Measurements from ENCODE around the gene TSPAN19. TPM values are rescaled to one million over a fixed set of nuclear protein-coding genes. Genes with fewer than 3 reads are reported as not detected.

TSPAN19 gene
- total and polyA plus RNA-seq, 9 of the 15 experiments (the other 6 are each of a cell fraction or from before 2014, with no cell fraction given), result not detected

GRCh38 chr12:85065837-85066482 is 29.9 kb upstream of the TSPAN19 start:
- H3K9me3 ChIP-seq (replicated peaks; ENCODE audit: control insufficient read depth, insufficient read depth, low read depth, low read length), result no peaks in the 10 kb centered on the region
- intact Hi-C loops (cut with micrococcal nuclease), result no loop called here
- H2AFZ ChIP-seq (ENCODE audit: low read depth, low read length), result no peak overlapping the region
- DNase-seq (ENCODE audit: extremely low read depth in 1 of 4, low spot score in 3 of 4) (no peak), FAIRE-seq (no peak), ATAC-seq (no peak)
- H3K79me2 ChIP-seq (ENCODE audit: control insufficient read depth, insufficient read depth, low read length), result no peaks in the 10 kb centered on the region
- CTCF ChIA-PET (ENCODE audit: low intra/inter-chr PET ratio), result no interaction called here
- POLR2A ChIA-PET, result no interaction called here
- H3K4me3 ChIP-seq, result no peak overlapping the region
- H3K36me3 ChIP-seq (ENCODE audit: control insufficient read depth, insufficient read depth, low read length), result no peaks in the 10 kb centered on the region
- H4K20me1 ChIP-seq (replicated peaks; ENCODE audit: control insufficient read depth, insufficient read depth, low read length), result no peaks in the 10 kb centered on the region
- H3K27me3 ChIP-seq (ENCODE audit: control insufficient read depth in 2 of 2, insufficient read depth in 2 of 2, low read length in 2 of 2), result no peaks in the 10 kb centered on the region
- no TSS peak for BruUV-seq (replicated peaks)
- in situ Hi-C loops (cut with MboI), result no loop called here
- no peak overlapping the region for H3K9ac ChIP-seq (ENCODE audit: insufficient read depth in 1 of 2, low read depth in 2 of 2, low read length in 2 of 2)
- no peak overlapping the region for H3K27ac ChIP-seq (ENCODE audit: extremely low read depth, low read depth, low read length)
- no peaks in the 10 kb centered on the region for H3K9me1 ChIP-seq (ENCODE audit: control insufficient read depth, insufficient read depth, low read length)
- 3% methylated on average over 3 of the region's 3 CpGs for WGBS (ENCODE audit: insufficient coverage, low coverage, missing lambda C conversion rate)
- no peak overlapping the region for H3K4me2 ChIP-seq (ENCODE audit: insufficient read depth, low read length)
- H3K4me1 ChIP-seq (replicated peaks in 1 of 2; ENCODE audit: control insufficient read depth in 2 of 2, insufficient read depth in 2 of 2, low read length in 2 of 2), result no peaks in the 10 kb centered on the region
- no peak for TF ChIP-seq BDP1 (IDR thresholded peaks at IDR 0.05; ENCODE audit: insufficient read depth, insufficient read length)
- TF ChIP-seq, protein P1, sequence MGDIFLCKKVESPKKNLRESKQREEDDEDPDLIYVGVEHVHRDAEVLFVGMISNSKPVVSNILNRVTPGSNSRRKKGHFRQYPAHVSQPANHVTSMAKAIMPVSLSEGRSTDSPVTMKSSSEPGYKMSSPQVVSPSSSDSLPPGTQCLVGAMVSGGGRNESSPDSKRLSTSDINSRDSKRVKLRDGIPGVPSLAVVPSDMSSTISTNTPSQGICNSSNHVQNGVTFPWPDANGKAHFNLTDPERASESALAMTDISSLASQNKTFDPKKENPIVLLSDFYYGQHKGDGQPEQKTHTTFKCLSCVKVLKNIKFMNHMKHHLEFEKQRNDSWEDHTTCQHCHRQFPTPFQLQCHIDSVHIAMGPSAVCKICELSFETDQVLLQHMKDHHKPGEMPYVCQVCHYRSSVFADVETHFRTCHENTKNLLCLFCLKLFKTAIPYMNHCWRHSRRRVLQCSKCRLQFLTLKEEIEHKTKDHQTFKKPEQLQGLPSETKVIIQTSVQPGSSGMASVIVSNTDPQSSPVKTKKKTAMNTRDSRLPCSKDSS (IDR thresholded peaks at IDR 0.05; ENCODE audit: low read depth, partially characterized antibody), result no peak
- TF ChIP-seq ZNF408 (CRISPR knock-in tag; IDR thresholded peaks at IDR 0.05; ENCODE audit: low read depth), result no peak
- no peak for TF ChIP-seq E2F1 (CRISPR knock-in tag; IDR thresholded peaks at IDR 0.05)
- TF ChIP-seq SRSF1 (IDR thresholded peaks at IDR 0.05; ENCODE audit: low read depth, low read length), result no peak
- TF ChIP-seq, protein P2, sequence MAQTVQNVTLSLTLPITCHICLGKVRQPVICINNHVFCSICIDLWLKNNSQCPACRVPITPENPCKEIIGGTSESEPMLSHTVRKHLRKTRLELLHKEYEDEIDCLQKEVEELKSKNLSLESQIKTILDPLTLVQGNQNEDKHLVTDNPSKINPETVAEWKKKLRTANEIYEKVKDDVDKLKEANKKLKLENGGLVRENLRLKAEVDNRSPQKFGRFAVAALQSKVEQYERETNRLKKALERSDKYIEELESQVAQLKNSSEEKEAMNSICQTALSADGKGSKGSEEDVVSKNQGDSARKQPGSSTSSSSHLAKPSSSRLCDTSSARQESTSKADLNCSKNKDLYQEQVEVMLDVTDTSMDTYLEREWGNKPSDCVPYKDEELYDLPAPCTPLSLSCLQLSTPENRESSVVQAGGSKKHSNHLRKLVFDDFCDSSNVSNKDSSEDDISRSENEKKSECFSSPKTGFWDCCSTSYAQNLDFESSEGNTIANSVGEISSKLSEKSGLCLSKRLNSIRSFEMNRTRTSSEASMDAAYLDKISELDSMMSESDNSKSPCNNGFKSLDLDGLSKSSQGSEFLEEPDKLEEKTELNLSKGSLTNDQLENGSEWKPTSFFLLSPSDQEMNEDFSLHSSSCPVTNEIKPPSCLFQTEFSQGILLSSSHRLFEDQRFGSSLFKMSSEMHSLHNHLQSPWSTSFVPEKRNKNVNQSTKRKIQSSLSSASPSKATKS (CRISPR knock-in tag; IDR thresholded peaks at IDR 0.05), result no peak
- TF ChIP-seq U2AF1 (optimal IDR thresholded peaks at IDR 0.05; ENCODE audit: low read depth, low read length), result no peak
- TF ChIP-seq BRF1 (IDR thresholded peaks at IDR 0.05; ENCODE audit: borderline replicate concordance, extremely low read depth, insufficient read length), result no peak
- TF ChIP-seq XRCC5 (IDR thresholded peaks at IDR 0.05; ENCODE audit: low read depth, low read length), result no peak
- TF ChIP-seq ZBTB8A (IDR thresholded peaks at IDR 0.05; ENCODE audit: partially characterized antibody), result no peak
- TF ChIP-seq TCF3 (CRISPR knock-in tag; IDR thresholded peaks at IDR 0.05), result no peak
- TF ChIP-seq ZNF696 (CRISPR knock-in tag; conservative IDR thresholded peaks at IDR 0.05), result no peak
- no peak for TF ChIP-seq NFATC3 (IDR thresholded peaks at IDR 0.05)
- TF ChIP-seq LEF1 (IDR thresholded peaks at IDR 0.05), result no peak
- TF ChIP-seq ZBTB26 (CRISPR knock-in tag; IDR thresholded peaks at IDR 0.05), result no peak
- TF ChIP-seq PHF8 (IDR thresholded peaks at IDR 0.05; ENCODE audit: borderline replicate concordance, low read length), result no peak
- TF ChIP-seq POLR2G (IDR thresholded peaks at IDR 0.05; ENCODE audit: low read depth, low read length), result no peak
- TF ChIP-seq ZBTB17 (CRISPR knock-in tag; IDR thresholded peaks at IDR 0.05), result no peak

Data from K562 (cell line).